HG03066 (cell line): ENCODE measurements around the gene GNAO1.

Experiments used
- ATAC-seq: cut with Tn5 transposase; IDR thresholded peaks from one replicate; pipeline ENCODE4 v1.9.1; 2021; ENCODE audit warnings: low read depth; ENCODE audit not compliant: unreplicated experiment

The GNAO1 gene

DNA sequence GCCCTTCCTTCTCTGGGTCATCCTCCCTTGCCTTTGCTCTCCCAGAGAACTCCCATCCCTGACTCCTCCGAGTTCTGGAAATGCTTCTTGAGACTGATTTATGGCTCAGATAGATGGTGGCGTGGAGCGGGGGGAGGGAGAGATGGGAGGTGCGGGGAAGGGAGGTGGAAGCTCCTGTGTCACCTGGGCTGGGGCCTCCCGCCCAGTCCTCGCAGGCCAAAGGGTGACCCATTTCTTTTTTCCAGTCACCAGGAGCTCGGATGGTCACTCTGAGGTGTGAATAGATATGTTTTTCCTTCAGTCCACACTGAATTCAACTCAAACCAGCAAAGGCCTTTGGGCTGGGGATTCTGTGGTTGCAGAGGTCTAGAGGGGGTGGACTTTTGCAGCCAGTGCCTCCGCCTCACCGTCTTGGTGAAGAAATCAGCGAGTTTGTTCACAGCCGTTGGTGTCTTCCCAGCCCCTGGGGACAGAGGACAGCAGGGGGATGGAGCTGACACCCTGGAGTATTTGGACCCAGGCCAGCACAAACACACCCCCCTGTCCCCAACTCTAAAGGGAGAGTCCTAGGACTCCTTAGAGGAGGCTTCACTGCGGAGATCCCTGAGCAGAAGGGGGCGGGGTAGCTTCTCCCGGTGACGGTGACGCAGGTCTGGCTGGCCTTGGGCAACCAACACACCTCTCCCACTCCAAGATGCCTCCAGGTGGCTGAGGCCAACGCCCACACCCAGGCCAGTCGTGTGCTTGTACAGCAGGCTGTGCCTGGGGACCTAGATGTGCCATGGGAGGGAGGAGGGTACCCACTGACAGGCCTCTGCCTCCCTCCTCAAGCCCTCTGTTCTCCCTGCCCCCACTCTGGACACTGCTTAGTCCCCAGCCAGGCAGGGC lies 153.5 kb downstream of the GNAO1 start:
- no peak for ATAC-seq

- no peak for ATAC-seq
These were observed 154.2 kb downstream of the GNAO1 start for GRCh38 chr16:56345406-56346050.

DNA sequence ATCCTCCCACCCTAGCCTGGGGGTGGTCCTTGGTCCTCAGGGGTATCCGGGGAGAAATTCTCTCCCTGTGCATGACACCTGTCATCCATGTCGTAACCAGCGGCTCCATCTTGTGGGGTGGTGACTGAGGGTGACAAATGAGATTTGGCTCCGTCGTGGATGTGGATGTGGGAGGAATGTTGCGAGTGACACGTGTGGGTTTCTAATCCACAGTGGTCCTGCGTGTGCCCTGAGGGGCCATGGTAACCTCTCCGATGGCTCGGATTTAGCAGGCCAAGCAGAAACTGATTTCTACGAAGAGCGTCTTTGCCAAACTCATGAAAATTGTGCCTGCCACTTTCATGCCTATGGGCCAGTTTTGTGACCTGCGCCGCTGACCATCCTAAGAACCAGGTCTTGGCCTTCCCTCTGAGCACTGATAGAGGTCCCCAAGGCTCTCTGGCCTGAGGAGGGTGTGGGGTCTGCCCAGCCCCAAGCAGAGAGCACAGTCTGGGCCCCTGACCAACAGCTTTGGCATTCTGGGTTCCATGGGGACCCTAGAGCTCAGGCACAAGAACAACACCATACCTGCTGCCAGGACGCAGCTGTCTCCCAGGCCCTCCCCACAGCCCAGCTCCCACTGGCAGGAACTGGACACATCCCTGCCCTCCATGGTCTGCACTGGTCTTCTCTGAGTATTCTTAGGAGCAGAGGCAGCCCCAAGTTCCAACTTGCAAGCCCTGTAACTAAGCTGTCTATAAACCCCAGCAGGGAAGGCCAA lies 155.0 kb downstream of the GNAO1 start:
- ATAC-seq: no peak

DNA sequence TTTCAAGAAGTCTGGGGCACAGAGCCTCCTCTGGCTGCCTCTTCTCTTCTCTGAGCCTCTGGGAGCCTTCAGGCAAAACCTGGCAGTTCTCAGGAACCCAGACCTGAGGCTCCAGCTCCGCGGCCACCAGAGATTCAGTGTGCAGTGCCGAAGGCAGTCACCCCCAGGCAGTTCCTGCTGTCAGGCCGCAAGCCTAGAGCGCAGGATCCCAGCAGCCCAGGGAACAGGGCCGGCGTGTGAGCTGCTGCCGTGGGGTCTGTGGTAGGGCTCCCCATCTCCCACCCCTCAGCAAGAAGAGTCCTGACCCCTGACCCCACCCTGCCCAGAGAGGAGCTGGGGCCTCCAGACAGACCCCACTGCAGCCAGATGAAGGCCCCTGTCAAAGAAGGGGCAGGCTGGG lies 155.9 kb downstream of the GNAO1 start:
- ATAC-seq: no peak

DNA sequence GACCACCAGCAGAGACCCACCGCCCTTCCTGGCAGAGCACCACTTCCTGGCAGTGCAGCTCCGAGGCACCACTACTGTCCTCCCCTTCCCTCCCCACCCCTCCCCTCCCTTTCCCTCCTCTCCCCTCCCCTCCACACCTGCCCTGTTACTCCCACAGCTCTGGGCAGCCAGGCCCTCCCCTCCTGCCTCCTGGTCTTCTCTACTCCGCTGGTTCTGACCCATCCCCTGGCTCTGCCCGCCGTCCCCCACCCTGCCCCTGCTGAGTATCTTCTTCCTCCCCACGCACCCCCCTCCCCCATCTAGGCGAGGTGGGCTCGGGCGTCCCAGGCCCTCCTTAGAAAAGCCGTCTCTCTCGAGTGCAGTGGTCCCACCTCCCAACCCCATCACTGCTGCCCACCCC lies 156.4 kb downstream of the GNAO1 start:
- ATAC-seq: no peak

DNA sequence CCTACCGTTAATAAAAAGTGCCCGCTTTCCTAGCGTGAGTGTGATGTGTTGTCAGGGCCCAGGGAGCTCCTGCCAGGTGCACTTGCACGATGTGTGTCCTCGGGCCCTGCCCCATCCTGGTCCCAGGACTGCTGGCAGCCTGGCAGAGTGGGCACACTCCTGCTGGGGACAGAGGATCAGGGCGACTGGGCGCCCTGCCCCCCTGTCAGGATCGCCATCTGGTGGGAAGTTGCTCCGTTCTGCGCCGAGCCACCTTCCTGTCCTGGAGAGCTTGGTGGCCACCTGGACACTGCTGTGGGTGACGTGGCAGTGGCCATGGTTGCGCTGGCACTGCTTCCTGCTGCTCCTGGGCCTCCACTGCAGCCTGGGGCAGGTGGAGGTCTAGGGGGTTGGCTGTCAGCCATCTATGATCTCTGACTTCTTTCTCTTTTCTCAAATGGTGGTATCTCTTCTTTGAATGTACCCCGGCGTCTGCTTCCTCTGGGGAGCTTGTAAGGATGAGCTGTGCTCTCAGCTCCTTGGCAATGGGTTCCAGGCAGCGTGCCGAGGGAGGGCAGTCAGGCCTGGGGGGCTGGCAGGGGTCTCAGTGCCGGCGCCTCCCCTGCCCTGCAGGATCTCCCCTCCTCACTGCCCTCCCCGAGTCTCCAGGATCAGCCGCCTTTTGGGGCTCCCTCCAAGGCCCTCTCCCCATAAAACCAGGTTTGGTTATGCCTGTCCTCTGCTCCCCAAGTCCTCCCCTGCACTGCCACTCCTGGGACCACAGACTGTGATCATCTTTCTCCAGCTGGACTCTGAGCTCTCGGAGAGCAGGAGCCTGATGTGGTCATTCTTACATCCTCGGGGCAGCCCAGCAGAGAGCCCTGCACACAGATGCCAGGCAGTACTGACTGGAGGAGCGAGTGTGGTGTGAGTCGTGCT lies 157.1 kb downstream of the GNAO1 start:
- ATAC-seq: no peak

DNA sequence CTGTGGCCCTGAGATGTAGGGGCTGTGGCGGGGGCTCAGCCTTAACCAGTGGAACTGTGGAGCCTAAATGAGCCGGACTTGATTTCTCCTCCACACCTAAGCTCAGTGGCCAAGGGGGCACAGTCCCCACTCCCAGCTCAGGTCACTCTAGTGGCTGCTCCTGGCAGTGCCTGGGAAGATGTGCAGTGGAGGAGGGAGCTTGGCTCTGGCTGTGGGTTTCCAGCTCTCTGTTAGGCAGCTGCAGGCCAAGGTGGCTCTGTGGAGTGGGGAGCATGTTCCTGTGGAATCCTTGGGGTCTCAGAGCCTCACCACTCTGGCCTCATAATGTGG lies 157.8 kb downstream of the GNAO1 start:
- ATAC-seq: no peak

GRCh38 chr16:56349711-56350161 lies 158.4 kb downstream of the GNAO1 start:
- no peak for ATAC-seq

DNA sequence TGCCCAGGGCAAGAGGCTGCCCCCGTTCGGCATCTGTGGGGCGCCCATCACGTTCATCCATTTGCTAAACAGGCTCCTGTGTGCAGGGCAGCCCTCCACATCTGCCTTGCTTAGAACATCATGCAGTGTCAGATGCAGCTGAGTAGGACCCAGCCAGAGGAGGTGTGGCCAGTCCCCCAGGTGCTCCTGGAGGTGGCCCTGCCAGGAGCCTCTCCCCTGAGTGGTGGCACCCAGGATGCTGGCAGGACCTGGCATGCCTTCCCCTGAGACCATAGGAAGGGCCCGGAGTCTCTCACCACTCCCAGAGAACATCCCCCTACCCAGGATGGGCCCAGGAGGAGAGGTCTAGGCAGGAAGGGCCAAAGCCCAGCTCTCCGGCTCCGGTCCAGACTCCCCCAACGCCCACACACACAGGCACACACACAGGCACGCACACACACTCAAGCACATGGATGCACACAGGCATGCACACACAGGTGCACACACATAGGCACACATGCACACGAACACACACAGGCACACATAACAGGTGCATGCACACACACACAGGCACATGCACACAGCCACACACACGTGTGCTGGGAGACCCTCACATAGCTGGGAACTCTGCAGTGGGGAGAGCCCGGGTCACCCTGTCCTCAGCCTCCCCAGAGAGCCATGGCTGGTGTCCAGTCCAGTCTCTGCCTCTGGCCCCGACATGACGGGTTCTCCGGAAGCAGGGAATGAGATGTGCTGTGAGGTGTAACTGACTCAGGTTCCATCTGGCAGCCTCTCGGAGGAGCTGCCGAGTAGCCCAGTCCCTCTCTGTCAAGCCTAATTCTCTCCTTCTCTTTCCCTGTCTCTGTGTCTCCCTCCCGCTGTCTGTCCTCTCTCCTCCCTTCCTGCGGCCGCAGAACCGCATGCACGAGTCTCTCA lies 159.5 kb downstream of the GNAO1 start:
- ATAC-seq: no peak

GRCh38 chr16:56351481-56351880 lies 160.2 kb downstream of the GNAO1 start:
- no peak for ATAC-seq

DNA sequence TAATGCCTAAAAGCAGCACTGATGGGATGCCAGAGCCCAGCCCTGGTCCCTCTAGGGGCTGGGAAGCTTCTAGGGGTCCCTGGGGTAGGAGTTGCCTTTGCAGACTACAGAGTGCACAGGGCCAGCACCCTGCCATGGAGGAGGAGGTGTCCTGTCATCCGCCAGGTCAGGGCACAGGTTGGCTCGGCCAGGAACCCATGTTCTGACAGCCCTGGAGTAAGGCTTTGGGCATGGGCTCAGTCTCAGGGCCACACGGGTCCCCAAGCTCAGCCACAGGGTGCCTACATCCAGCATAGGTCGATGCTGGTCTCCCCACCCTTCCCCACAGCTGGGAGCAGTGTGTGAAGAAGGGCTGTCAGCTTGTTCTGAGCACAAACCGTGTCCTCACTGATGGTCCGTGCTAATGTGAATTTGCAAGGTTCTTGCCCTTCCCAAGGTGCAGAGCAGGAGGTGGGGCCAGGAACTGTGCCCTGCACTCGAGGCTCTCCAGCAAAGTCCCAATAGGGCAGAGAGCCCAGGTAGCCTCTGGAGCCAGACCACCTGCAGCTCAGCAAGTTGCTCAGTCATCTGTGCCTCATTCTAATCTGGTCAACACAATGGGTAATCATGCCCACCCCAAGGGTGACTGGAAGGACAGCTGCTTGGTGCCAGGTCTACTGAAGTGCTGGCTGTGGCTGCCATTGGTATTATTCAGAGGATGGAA lies 161.2 kb downstream of the GNAO1 start:
- no peak for ATAC-seq

GRCh38 chr16:56353054-56353921 lies 162.0 kb downstream of the GNAO1 start:
- no peak for ATAC-seq

GRCh38 chr16:56354016-56354415 lies 162.7 kb downstream of the GNAO1 start:
- ATAC-seq: no peak

DNA sequence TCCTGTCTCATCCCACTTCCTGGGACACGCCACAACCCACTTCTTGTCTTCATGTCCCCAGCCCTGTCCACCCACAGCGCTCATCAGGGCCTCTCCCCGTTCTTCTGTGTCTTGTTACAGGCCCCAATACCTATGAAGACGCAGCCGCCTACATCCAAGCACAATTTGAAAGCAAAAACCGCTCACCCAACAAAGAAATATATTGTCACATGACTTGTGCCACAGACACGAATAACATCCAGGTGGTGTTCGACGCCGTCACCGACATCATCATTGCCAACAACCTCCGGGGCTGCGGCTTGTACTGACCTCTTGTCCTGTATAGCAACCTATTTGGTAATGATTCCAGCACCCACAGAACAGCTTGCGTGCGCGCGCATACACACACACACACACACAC lies 163.5 kb downstream of the GNAO1 start:
- no peak for ATAC-seq

DNA sequence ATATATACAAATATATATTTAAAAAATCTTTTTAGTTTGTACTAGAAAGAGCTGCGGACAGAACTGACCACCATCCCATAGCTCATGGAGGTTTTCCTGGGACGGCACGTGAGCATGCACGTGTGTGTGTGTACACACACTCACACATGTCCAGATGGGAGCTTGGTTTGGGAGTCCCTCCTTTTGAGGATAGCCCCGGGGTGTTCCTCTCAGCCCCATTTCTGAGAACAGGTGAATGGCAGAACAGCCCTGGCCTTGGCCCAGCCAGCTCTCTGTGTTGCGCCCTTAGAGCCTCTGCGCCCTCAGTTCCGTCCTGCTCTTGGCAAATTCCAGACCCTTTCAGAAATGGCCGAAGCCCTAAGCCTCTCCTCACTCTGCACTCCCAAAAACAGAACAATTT lies 163.9 kb downstream of the GNAO1 start:
- ATAC-seq: no peak

GRCh38 chr16:56355786-56356275 lies 164.5 kb downstream of the GNAO1 start:
- no peak for ATAC-seq
